GM19455 (cell line): ENCODE results near the gene GBF1.
A peak's percentile ranks its signal among the peaks of the same experiment; 100 is the strongest.

ENCODE experiments used
- ATAC-seq: cut with Tn5 transposase; IDR thresholded peaks from one replicate; pipeline ENCODE4 v1.9.1; 2021; ENCODE audit not compliant: unreplicated experiment

GBF1 gene

DNA sequence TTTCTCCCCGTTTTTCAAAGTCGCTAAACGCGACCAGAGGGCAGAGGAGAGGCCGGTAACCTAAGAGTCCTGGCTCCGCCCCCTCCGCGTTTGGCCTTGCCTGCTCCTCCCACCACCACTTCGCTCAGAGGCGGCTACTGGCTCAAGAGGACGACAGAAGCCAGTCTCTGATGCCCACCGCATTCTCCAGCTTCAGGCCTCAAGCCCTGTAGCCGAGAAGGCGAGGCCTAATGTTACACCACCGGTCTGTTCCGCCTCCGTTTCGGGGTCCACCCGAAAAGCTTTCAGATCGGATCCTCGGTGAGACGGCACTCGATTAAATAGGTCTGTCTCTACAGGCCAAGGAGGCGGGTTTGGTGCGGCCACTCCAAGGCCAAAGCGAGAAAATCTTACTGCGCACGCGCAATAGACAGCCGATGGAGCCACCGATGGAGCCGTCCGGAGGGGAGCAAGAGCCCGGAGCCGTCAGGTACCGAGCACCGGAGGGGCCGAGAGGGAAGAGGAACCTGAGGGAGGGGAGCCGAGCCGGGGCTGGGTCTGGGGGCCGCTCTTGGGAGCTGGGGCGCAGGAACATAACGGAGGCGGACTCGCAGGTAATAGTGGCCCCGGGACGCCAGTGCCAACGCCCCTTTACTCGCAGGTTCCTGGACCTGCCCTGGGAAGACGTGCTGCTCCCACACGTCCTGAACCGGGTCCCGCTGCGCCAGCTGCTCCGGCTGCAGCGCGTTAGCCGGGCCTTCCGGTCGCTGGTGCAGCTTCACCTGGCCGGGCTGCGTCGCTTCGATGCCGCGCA is 175.6 kb downstream of the GBF1 start, which contains the start of gene FBXL15:
TSS of gene FBXL15 (plus strand) at position 123 of the 793 bp plus-strand sequence. CDS start at position 417, 294 bp downstream.
- ATAC-seq: peak; percentile 80

- ATAC-seq: no peak
These were observed 176.1 kb downstream of the GBF1 start for GRCh38 chr10:102421507-102421756.

DNA sequence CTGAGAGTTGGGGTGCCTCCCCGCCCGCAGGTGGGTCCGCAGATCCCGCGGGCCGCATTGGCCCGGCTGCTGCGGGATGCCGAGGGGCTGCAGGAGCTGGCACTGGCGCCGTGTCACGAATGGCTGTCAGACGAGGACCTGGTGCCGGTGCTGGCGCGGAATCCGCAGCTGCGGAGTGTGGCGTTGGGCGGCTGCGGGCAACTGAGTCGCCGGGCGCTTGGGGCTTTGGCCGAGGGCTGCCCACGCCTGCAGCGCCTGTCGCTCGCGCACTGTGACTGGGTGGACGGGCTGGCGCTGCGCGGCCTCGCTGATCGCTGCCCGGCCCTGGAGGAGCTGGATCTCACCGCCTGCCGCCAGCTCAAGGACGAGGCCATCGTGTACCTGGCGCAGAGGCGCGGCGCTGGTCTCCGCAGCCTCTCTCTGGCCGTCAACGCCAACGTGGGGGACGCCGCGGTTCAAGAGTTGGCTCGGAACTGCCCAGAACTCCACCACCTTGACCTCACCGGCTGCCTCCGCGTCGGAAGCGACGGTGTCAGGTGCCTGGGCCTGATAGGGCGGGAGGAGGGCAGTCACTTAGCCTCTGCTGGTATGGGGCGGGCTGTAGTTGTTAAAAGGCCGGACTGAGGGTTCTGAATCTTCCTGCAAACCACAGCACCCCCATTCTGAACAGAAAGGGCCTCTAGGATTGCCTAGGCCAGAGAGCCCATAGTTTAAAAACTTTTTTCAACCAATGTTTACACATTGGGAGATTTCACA is 176.6 kb downstream of the GBF1 start:
- ATAC-seq: no peak

- no peak for ATAC-seq
These were observed 177.3 kb downstream of the GBF1 start for GRCh38 chr10:102422545-102423129.

GRCh38 chr10:102423372-102423968 is 178.1 kb downstream of the GBF1 start:
- ATAC-seq: no peak

GRCh38 chr10:102424145-102424544 is 178.8 kb downstream of the GBF1 start:
- no peak for ATAC-seq

DNA sequence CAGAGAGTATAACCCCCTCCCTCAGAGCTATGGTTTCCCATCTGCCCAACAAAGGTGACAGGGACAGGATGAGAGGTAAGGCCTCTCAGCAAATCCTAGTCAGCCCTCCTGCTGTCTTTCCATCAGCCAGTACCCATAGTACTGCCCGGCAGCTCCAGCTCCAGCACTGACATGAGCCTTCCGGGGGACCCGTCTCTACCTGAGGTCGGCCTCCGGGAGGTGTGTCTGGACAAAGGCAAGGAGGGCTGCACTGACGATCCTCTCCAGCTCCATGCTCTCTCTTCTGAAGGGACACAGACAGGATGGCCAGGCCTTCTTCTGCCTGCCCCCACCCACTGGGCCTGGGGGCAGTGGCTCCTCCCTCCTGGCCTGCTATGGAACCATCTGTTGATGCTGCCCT is 179.6 kb downstream of the GBF1 start:
- no peak for ATAC-seq

DNA sequence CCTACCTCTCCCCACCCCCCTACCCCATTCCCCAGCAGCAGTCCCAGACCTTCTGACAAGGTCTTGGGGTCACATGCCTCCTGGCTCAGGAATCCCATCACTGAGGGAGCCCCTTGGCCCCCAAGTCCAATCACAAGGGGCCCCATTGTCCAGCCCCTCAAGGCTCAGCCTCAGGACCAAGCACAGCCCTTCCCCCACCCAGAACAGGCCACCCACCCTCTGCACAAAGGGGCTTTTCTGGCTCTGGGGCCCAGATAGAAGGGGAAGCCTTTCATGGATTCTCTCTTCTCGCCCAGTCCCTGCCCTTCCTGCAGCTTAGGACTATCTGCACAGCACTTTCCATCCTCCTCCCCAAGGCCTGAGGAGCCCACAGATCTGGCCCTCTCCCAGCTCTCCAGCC is 180.1 kb downstream of the GBF1 start:
- ATAC-seq: no peak

GRCh38 chr10:102426803-102427287 is 181.5 kb downstream of the GBF1 start:
- no peak for ATAC-seq

- ATAC-seq: no peak
These were observed 184.1 kb downstream of the GBF1 start for GRCh38 chr10:102429468-102429867.

GRCh38 chr10:102431452-102432124 is 186.3 kb downstream of the GBF1 start:
- no peak for ATAC-seq
